ENCODE results near the gene DCP1A.
A peak's percentile ranks its signal among the peaks of the same experiment; 100 is the strongest.
"Not testable (repeated sequence)": the region's sequence is repeated elsewhere in the genome, so short reads cannot be mapped to it uniquely, and the experiment has no call there.

Gene DCP1A

DNA sequence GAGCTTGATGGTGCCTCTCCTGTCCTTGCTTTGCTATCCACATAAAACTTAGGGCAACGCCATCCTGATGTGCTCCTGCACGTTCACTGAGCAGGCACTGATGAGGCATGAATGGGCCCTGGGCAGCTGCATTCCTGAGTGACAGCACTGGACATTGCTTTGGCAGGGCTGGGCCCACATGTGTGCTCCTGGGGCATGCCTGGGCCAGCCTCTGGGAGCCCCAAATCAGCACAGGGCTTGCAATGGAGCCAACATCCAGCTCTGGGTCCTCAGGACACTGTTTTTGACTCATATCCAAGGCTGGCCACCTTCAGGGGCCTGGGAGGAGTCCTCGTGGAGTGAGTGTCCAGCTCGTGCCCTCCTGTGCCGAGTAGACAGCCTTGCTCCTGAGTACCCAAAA lies 85.6 kb downstream of the DCP1A start:
- no peak for DNase-seq

DNA sequence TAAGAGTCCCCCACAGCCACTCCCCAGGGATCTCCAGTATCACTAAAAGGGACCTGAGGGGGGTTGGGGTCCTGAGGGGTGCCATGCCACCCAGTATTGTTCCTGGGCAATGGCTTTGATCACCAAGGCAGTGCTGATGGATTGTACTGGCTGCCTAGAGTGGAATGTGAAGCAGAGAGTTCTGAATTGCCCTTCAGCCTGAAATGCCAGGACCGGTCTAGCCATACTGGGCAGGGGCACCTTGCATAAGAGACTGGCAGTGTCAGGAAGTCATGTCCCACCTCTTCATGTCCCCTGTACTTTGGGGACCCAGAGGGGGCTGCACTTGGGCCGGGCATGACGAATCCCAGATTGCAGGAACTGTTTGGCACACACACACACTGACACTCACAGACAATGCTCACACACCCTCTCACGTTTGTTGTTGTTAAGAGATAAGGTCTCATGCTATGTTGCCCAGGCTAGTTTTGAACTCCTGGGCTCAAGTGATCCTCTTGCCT lies 87.0 kb downstream of the DCP1A start:
- no peak for DNase-seq

DNA sequence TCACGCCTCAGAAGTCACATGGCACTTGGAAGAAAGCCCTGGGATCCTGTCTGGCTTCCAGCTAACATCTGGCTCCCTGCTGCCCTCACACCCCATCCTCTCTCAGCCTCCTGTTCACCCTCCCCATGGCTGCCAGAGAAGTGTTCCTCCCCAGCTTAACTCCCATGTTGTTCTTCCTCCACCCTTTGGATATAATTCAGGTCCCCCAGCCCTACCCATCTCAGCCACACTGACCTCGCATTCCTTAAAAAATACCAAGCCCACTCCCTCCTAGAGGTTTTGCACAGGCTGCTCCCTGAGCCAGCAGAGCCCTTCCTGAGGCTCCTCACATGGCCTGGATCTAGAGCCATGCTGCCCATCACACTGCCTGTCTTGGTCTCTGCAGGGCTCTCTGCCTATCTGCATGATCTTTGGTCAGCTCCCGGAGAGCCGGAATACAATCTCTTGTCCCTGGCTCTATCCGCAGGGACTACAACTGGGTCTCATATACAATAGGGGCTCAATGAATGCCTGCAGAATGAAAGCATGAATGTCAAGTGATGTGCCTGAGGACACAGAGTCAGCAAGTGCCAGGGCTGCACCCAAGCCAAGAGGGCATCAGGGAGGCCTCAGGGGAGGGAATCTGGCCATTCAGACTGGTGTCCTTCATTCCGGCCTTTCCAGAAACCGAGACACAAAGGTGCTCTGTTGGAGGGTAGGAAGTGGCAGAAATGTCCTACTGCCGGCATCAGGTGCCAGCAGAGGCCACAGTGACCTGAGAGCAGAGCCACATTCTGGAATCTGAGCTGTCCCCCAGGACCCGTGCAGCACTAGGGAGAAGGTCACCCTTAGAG lies 87.7 kb downstream of the DCP1A start:
- DNase-seq = no peak

DNA sequence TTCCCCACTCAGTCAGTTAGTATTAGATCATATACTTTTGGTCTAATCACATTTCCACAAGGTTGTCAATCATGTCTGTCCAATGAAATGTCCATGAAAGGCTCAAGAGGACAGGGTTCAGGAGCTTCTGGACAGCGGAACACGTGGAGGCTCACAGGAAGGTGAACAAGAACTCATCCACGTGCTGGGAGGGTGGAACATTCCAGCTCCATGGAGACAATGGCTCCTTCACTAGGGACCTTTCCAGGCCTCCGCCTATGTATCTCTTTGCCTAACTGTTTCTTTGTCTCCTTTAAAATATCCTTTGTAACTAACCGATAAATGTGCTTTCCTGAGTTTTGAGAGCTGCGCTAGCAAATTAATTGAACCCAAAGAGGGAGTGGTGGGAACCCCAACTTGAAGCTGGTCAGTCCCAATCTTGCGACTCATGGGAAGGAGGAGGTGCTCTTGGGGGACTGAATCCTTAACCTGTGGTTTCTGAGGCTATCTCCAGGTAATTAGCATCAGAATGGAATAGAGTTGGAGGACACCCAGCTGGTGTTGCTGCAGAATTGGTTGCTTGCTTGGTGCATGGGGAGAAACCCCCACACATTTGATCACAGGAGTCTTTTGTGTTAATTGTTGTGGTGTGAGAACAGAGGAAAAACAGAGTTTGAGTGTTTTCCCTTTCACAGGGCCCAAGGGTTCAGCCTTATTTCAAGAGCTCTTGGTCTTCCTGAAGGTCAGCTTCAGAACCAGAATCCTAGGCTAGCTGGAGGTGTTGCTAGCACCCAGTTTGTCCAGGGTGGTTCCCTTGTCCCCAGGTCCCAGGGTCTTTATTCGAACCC lies 88.5 kb downstream of the DCP1A start:
- DNase-seq = no peak

DNA sequence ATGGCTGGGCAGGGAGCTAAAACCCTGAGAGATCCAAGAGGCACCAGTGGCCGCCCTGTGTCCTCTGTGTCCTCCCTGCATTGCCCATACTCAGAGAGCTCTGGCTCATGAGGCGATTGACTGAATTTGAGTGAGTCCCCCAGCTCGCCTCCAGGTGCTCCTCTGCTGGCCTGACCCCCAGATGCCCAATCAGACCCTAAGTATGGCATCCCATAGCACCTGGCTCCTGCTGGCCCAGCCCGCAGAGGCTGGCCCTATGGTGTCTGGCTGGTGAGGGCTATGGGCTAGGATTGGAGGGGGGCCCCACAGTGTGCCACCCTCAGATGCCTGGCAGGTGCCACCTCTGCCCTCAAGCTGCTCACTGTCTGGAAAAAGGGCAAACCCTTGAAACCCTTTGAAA lies 89.9 kb downstream of the DCP1A start:
- no peak for DNase-seq

DNA sequence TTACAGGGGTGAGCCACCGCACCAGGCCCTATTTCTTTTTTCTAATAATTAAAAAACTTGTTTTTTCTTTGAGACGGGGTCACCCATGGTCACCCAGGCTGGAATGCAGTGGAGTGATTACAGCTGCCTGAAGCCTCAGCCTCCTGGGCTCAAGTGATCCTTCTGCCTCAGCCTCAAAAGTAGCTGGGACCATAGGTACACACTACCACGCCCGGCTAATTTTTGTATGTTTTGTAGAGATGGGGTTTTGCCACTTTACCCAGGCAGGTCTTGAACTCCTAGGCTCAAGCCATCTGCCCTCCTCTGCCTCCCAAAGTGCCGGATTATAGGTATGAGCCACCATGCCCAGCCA lies 90.7 kb downstream of the DCP1A start:
- DNase-seq = no peak

DNA sequence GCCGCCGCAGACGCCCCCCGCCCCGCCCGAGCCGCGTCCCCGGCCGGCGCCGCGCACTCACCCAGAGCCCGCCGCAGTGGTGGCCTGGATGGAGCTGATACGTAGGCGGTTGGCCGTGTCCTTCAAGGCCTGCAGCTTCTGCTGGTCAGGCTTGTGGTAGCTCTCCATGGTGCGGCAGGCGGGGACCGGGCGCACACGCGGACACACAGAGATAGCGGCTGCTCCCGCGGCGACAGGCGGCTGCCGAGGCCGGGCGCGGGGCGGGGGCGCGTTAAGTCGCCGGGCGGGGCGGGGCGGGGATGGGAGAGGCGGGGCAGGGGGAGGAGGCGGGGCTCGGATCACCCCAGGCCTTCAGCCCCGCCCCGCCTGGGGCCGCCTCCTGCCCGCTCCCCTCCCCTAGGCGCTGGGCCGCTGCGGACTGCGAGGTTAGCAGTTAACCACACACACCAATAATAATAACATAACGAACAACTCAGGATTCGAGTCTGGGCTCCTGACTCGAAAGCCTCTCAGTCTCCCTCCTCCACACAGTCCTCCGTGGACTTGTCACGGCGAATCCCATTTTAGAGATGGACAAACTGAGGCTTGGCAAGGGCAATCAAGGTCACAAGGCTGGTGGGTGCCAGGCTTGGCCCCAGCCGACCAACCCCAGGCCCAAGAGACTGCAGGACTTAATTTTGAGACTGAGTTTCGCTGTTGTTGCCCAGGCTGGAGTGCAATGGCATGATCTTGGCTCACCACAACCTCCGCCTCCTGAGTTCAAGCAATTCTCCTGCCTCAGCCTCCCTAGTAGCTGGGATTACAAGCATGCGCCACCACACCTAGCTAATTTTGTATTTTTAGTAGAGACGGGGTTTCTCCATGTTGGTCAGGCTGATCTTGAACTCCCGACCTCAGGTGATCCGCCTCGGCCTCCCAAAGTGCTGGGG lies 91.3 kb downstream of the DCP1A start, which contains the start of gene TKT:
Gene TKT, minus strand, starts transcription at position 248 of the 929 bp plus-strand sequence. Its CDS starts 80 bp downstream, at position 168.
- peak; percentile 77 for DNase-seq

DNA sequence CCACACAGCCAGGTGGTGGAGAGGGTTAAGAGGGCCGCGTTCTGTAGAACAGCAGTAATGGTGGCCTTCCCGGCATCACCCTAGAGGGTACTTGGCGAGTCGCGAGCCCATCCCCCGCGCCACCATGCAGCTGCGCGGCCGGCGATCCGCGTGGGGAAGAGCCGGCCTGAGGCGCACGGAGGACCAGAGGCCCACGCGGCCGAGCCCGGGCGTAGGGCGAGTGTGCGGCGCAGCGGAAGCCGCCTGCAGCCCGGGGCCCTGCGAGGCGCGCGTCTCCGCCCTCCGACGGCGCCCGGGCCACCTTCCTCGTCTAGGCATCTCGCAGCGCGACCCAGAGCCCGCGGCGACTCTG lies 91.9 kb downstream of the DCP1A start:
- peak; percentile 23 for DNase-seq

DNA sequence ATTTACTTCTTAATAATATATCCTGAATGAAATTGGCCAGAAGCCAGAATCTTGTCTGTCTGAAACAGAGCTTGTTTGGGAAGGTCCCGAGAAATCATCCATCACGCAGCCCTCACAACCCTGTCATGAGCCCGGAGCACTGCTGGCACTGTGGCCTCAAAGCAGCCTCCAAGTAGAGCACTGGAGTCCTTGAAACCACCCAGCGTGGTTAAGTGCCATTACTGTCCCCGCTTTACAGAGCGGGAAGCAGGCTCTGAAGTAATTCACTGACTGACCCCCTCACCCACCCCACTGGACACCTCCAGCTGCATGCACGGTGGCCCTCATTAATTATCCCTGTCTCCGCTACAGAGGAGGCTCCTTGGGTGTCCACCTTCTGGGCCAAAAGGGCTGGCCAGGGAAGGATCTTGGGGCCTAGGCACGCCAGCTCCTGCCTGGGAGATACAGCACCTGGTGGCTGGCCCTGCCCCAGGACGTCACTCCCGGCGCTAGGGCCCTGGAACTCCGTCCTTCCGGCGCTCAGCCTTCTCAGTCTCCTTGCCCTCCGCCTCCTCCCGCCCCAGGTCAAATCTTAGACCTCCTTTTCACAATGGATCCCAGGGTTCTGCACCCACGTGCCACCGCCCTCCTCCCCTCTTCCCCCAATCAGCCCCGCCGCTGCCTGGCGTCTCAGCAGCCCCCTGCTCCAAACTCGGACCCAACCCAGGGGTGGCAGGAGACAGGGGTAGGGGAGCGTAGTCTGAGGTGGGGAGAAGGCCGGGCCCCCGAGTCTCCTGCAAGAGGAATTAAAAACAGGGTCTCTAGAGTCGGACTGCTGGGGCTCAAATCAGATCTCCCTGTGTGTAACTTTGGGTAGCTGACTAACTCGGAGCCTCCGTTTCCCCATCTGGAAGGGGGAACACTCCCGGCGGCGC lies 92.6 kb downstream of the DCP1A start:
- peak; percentile 25 for DNase-seq

DNA sequence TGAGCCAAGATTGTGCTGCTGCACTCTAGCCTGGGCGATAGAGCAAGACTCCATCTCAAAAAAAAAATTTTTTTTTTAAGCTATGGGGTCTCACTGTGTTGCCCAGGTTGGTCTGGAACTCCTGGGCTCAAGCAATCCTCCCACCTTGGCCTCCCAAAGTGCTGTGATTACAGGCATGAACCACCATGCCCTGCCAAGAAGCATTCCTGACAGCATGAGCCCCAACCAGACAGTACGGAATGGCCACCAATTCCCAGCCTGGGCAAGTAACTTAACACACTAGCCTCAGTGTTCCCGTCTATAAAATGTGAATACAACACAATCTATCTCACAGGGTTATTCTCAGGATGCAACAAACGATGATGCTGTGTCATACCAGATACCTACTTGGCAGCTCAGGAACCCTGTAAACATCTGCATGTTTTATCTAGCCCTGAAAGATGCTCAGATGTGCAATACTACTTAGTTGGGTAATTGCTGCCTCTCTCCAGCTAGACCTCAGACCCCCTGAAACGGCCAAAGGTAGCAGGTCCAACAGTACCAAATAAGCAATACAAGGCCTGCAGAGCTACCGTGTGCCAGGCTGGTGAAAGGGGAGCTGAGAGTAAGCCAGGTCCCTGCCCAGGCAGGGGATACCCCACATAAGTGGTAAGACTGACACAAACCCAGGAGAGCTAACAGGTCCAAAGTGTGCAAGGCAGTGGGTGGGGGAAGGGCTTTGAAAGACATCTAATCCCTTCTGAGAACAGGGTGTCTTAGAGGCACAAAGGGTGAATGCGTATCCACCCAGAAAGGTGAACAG lies 93.4 kb downstream of the DCP1A start:
- DNase-seq = no peak

DNA sequence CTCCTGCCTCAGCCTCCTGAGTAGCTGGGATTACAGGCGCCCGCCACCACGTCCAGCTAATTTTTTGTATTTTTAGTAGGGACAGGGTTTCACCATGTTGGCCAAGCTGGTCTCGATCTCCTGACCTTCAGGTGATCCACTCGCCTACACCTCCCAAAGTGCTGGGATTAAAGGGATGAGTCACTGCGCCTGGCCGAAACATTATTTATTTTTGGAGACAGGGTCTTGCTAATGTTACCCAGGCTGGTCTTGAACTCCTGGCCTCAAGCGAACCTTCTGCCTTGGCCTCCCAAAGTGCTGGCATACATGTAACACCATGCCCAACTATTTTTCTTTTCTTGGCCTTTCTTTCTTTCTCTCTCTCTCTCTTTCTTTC lies 94.4 kb downstream of the DCP1A start:
- DNase-seq = not testable (repeated sequence)

DNA sequence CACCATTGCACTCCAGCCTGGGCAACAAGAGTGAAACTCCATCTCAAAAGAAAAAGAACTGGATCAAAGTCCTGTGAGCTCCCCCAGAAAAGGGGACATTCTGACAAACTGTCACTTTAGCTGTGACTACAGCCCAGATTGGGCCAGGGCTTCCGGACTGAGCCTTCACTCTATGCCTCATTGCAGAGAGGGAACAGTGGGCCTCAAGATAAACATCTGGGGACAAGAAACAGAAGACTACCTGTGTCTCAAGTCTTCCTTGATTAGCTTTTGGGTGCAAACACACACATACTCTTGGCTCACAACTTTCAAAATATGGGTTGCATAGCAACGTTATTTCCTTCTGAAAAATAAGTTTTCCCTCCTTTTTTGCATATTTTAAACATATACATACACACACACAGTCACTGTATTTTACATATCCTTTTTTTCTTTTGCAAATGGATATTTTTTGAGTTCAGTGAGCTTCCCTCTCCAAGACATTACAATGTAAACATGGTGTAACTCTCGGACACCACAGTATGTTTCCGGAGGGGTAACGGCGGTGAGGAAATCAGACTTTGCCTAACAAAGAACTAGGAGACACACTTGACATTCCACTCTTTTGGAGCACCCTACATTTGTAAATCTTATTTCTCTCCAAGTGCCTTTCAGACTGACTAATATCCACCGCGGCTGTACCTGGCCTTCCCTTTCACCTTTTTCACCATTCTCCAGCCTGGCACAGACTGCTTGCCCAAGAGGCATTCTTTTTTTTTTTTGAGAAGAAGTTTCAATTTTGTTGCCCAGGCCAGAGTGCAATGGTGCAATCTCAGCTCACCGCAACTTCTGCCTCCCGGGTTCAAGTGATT lies 95.0 kb downstream of the DCP1A start:
- DNase-seq = no peak

DNA sequence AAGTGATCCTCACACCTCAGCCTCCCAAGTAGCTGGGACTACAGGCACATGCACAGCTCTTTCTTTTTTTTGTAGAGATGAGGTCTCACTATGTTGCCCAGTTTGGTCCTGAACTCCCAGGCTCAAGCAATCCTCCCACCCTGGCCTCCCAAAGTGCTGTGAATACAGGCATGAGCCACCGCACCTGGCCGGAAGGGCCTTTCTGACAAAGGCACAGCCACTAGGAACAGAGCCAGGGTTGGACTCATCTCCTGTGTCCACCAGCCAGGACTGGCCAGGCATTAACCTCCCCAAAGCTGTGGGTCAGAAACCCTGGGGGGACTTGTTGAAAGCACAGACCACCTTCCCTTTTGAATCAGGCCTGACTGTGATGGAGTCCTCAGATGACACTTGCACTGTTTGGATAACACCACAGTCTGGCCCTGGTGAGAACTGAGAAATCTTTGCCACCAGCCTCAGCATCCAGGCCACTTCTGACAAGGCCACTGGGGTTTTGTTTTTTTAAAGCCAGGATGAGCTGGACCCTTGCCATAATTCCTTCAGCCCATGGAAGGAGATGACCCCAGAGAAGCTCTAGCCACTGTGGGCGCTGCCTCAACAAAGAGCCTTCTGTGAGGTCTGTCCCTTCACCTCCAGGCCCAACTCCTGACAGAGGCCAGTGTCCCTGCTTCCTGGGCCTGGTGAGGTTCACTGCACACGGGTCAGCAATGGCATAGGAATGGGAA lies 96.3 kb downstream of the DCP1A start:
- no peak for DNase-seq

DNA sequence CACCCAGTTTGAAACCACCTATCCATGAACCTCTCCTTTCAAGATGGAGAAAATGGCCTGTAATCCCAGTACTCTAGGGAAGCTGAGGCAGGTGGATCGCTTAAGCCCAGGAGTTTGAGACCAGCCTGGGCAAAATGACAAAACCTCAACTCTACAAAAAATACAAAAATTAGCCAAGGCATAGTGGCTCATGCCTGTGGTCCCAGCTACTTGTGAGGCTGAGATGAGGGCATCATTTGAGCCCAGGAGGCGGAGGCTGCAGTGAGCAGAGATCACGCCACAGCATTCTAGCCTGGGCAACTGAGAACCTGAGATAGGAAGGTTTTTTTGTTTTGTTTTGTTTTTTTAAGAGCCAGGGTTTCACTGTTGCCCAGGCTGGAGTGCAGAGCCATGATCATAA lies 96.9 kb downstream of the DCP1A start:
- DNase-seq = no peak

DNA sequence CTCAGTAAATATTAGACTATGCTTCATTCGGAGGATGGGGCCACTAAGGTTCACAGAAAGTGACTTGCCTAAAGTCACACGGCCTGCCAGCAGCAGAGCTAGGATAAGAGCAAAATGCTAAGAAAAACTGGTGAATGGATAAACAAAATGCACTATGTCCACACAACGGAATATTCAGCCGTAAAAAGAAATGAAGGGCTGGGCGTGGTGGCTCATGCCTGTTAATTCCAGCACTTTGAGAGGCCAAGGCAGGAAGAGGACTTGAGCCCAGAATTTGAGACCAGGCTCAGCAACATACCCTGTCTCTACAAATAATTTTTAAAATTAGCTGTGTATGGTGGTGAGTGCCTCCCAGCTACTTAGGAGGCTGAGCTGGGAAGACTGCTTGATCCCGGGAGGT lies 99.2 kb downstream of the DCP1A start:
- DNase-seq = no peak

DNA sequence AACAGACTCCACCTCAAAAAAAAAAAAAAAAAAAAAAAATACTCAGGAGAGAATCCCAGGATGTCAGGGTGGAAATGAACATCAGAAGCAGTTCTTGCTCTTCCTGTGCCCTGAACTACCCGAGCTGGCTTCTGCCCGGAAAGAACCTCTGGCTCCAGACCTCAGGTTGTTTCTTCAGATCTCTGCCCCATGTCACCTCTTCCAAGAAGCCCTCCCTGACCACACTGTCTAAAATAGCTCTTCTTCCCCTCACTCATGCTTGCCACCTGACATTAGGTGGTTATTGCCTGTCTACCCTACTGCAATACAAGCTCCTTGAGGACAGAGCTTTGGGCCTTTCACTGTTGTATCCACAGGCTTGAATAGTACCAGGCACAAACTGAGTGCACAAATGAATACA lies 99.7 kb downstream of the DCP1A start:
- no peak for DNase-seq

DNA sequence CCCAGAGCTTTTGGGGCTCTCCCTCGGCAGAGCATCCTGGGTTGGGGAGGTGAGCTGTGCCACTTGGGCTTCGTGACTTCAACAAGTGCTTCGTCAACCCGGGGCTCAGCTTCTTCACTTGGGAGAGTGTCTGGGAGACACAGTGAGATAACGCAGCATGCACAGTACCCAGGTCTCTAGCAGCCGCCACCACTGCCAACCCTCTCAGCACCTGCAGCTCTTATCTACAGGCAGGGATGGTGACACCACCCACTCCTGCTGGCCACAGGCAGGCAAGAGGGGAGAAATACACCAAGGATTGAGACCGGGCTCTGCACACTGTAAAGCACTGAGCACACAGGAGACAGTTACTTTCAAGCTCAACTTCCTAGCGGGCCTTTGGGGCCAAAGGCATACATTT lies 103.1 kb downstream of the DCP1A start:
- no peak for DNase-seq

DNA sequence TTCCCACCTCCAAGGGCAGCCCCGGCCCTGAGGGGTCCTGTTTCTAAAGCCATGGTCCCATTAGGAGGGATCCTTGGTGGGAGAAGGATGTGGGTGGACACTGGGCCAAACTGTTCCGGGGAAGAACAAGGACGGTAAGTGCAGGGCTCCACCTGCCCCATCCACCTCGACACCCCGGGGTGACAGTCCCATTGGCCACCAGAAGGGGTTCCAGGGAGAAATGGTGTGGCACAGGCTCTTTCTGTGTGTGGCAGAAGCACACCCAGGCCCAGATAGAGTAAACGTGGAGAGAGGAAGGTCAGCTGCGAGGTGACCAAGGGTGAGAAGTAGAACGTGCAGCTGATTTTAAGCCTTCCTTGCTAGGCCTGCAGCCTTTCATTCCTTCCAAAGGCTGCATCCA lies 103.6 kb downstream of the DCP1A start:
- DNase-seq = no peak

DNA sequence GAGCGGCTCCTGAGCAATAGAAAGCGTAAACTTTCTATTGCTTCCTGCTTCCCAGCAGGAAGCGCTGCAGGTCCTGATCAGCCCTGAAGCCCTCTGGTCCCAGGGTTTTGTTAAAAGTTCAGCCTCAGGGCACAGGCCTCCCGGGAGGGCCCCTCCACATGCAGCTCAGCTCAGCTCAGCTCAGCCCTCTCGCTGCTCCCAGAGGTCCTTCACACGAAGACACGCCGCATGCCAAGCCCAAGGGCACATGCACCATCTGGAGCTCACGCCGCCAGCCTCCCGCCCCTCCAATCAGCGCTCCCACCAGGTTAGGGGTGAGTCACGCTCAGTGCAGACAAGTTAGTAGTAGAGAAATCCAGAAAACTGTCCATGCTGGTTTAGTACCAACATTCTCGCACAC lies 104.2 kb downstream of the DCP1A start:
- DNase-seq = peak; percentile 58

Data from NCI-H345 (cell line).